ENCODE results near the gene TMEM269. TPM values are rescaled to one million over a fixed set of nuclear protein-coding genes. Genes with fewer than 3 reads are reported as not detected.

The TMEM269 gene
- total and polyA plus RNA-seq, 2 experiments from 2014 or later = 0.12 to 0.40 TPM

GRCh38 chr1:42793824-42794223 lies 9.0 kb downstream of the TMEM269 start:
- Histone ChIP-seq H3K27ac (no peak overlapping the region), H3K79me2 (no peaks in the 10 kb centered on the region), H2AFZ (no peak overlapping the region), H3K9me2 (replicated peaks; ENCODE audit: insufficient read depth) (no peaks in the 10 kb centered on the region), H3K27me3 (no peaks in the 10 kb centered on the region), H3K9me3 (ENCODE audit: low read depth) (no peaks in the 10 kb centered on the region), H4K20me1 (ENCODE audit: insufficient read depth, poor library complexity, severe bottlenecking) (no peaks in the 10 kb centered on the region), H3K4me2 (no peak overlapping the region), H3K4me1 (ENCODE audit: insufficient read depth) (no peaks in the 10 kb centered on the region), H3K36me3 (replicated peaks; ENCODE audit: insufficient read depth, low read depth) (no peaks in the 10 kb centered on the region), H3K4me3 (no peak overlapping the region)
- whole genome bisulfite sequencing (ENCODE audit: low lambda C conversion rate, missing lambda C conversion rate) = 98% methylated on average over 2 of the region's 2 CpGs
- no peak for TF ChIP-seq EZH2phosphoT487 (IDR thresholded peaks at IDR 0.05; ENCODE audit: low read depth, severe bottlenecking, unreplicated experiment)
- no peak for TF ChIP-seq EZH2 (IDR thresholded peaks at IDR 0.05; ENCODE audit: borderline replicate concordance)
- TF ChIP-seq CTCF (IDR thresholded peaks at IDR 0.05; ENCODE audit: poor library complexity) = no peak
- no peak for DNase-seq (ENCODE audit: low spot score)

- WGBS (ENCODE audit: low lambda C conversion rate, missing lambda C conversion rate) = 79% methylated on average over 3 of the region's 3 CpGs
- H3K9me3 ChIP-seq (ENCODE audit: low read depth) = no peaks in the 10 kb centered on the region
- H3K4me3 ChIP-seq = no peak overlapping the region
- no peaks in the 10 kb centered on the region for H3K79me2 ChIP-seq
- DNase-seq (ENCODE audit: low spot score) = no peak
- TF ChIP-seq EZH2phosphoT487 (IDR thresholded peaks at IDR 0.05; ENCODE audit: low read depth, severe bottlenecking, unreplicated experiment) (no peak), EZH2 (IDR thresholded peaks at IDR 0.05; ENCODE audit: borderline replicate concordance) (no peak), CTCF (IDR thresholded peaks at IDR 0.05; ENCODE audit: poor library complexity) (no peak)
- no peak overlapping the region for H3K4me2 ChIP-seq
- no peaks in the 10 kb centered on the region for H3K4me1 ChIP-seq (ENCODE audit: insufficient read depth)
- H3K27me3 ChIP-seq = no peaks in the 10 kb centered on the region
- no peaks in the 10 kb centered on the region for H3K9me2 ChIP-seq (replicated peaks; ENCODE audit: insufficient read depth)
- no peak overlapping the region for H2AFZ ChIP-seq
- no peak overlapping the region for H3K27ac ChIP-seq
- no peaks in the 10 kb centered on the region for H3K36me3 ChIP-seq (replicated peaks; ENCODE audit: insufficient read depth, low read depth)
- H4K20me1 ChIP-seq (ENCODE audit: insufficient read depth, poor library complexity, severe bottlenecking) = no peaks in the 10 kb centered on the region
Observed at GRCh38 chr1:42797414-42797813, 12.6 kb downstream of the TMEM269 start.

- no peaks in the 10 kb centered on the region for H3K27me3 ChIP-seq
- no peaks in the 10 kb centered on the region for H4K20me1 ChIP-seq (ENCODE audit: insufficient read depth, poor library complexity, severe bottlenecking)
- no peaks in the 10 kb centered on the region for H3K4me1 ChIP-seq (ENCODE audit: insufficient read depth)
- H3K9me3 ChIP-seq (ENCODE audit: low read depth) = no peaks in the 10 kb centered on the region
- no peak overlapping the region for H2AFZ ChIP-seq
- H3K4me3 ChIP-seq = no peak overlapping the region
- H3K36me3 ChIP-seq (replicated peaks; ENCODE audit: insufficient read depth, low read depth) = no peaks in the 10 kb centered on the region
- 80% methylated on average over 5 of the region's 5 CpGs for WGBS (ENCODE audit: low lambda C conversion rate, missing lambda C conversion rate)
- H3K9me2 ChIP-seq (replicated peaks; ENCODE audit: insufficient read depth) = no peaks in the 10 kb centered on the region
- no peak for DNase-seq (ENCODE audit: low spot score)
- no peak overlapping the region for H3K27ac ChIP-seq
- H3K79me2 ChIP-seq = no peaks in the 10 kb centered on the region
- TF ChIP-seq CTCF (IDR thresholded peaks at IDR 0.05; ENCODE audit: poor library complexity) (no peak), EZH2 (IDR thresholded peaks at IDR 0.05; ENCODE audit: borderline replicate concordance) (no peak), EZH2phosphoT487 (IDR thresholded peaks at IDR 0.05; ENCODE audit: low read depth, severe bottlenecking, unreplicated experiment) (no peak)
- no peak overlapping the region for H3K4me2 ChIP-seq
Observed at GRCh38 chr1:42797979-42798378, 13.2 kb downstream of the TMEM269 start.
